GM23248 (cell line): ENCODE measurements around the gene COL23A1.
"Not testable (repeated sequence)": the region's sequence is repeated elsewhere in the genome, so short reads cannot be mapped to it uniquely, and the experiment has no call there.

Experiments used
- EZH2 ChIP-seq: fragments of 200-600 bp; sonication (generic); IDR thresholded peaks from 2 replicates; pipeline ENCODE4 v1.6.1; 2018; ENCODE audit warnings: antibody characterized with exemption, mild to moderate bottlenecking; ENCODE audit not compliant: insufficient read depth, poor library complexity, severe bottlenecking
- EZH2phosphoT487 ChIP-seq: fragments of 200-600 bp; sonication (generic); IDR thresholded peaks from 2 replicates; pipeline ENCODE4 v1.6.1; 2018; ENCODE audit warnings: antibody characterized with exemption, moderate library complexity, mild to moderate bottlenecking, low read depth; ENCODE audit not compliant: insufficient read depth

GRCh38 chr5:178239626-178240301 lies 350.4 kb downstream of the COL23A1 start:
- not testable (repeated sequence) for TF ChIP-seq EZH2phosphoT487, EZH2
